HG03442 (cell line): ENCODE results near the gene C10orf71.

Experiments
- ATAC-seq: cut with Tn5 transposase; IDR thresholded peaks from one replicate; pipeline ENCODE4 v1.9.1; 2021; ENCODE audit warnings: mild to moderate bottlenecking, moderate library complexity; ENCODE audit not compliant: unreplicated experiment

C10orf71 gene

DNA sequence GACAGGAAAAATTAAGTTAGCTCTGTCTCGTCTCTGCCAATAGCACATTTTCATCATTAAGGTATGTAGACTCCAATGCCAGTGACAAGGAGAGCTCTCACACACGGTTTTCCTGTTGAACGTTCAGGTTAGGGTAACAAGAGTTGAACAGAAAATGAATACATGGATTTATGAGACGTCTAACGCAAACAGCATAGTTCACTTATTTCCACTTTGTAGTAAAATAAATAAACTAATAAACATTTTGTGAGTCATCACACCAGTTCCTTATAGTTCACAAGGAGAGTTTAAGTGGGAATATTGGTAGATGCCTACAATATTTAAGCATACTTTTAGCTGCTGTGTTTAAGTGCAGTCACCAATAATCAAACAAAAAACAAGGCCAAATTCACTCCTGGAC lies 75.8 kb downstream of the C10orf71 start:
- no peak for ATAC-seq

DNA sequence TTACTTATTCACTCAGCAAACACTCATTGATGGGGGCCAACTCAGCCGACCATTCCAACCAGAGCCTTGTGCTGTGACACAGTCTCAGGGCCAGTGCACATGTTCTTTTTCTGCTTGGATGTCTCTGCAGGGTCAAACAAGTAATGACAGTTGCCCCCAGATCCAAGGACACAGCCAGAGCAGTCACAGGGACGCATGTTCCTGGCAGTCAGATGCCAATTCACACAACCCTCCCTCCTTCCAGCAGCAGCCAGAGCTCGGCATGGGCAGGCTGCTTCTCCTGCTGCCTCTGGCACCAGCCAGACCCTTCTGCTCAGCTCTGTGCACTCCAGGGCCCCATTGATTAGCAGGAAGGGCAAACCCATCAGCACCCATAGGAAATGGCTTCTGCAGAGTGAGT lies 76.6 kb downstream of the C10orf71 start:
- ATAC-seq = no peak
